Raji (cell line): Measurements from ENCODE around the gene GSG1L.

ENCODE experiments used
- POLR2A ChIP-seq: IDR thresholded peaks from 2 replicates; pipeline ENCODE4 v1.6.1; 2011; ENCODE audit warnings: low read depth, low read length, control low read depth; ENCODE audit not compliant: insufficient read depth

The GSG1L gene

DNA sequence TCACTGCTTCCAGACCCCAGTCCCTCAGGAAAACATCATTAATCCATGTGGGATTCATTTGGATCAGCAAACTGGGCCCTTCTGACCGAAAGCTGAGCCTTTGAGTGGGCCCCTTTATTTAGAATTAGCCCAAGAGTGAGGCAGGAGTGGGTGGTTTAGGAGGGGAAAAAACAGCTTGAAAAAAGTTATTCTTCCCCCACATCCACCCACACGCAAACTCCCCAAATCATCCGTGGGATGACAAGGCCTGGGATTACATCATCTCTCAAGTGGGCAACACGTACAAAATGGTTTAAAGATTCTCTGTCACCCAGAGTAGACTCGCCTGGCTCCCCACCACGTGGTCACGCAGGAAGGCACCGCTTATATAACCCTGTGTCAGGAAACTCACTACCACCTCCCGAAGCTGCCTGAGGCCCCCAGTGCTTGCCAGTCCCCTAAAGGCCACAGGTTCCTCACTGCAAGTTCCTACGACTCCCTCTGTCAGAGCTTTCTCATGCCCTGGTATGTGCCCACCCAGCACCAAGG, 27.6 kb downstream of the GSG1L start:
- TF ChIP-seq POLR2A, result no peak

DNA sequence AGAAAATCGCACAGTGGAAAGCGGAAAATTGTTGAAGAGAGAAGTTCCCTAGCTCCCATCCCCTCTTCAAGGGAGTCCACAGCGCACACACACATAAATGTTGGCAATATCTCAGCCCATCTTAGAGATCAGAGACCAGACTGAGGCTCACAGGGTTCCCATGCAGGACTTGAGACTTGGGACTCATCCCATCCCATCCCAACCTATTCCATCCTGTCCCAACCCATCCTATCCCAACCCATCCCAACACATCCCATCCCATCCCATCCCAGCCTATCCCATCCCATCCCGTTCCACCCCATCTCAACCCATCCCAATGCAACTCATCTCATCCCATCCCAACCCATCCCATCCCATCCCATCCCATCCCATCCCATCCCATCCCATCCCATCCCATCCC, 29.6 kb downstream of the GSG1L start:
- TF ChIP-seq POLR2A, result no peak

DNA sequence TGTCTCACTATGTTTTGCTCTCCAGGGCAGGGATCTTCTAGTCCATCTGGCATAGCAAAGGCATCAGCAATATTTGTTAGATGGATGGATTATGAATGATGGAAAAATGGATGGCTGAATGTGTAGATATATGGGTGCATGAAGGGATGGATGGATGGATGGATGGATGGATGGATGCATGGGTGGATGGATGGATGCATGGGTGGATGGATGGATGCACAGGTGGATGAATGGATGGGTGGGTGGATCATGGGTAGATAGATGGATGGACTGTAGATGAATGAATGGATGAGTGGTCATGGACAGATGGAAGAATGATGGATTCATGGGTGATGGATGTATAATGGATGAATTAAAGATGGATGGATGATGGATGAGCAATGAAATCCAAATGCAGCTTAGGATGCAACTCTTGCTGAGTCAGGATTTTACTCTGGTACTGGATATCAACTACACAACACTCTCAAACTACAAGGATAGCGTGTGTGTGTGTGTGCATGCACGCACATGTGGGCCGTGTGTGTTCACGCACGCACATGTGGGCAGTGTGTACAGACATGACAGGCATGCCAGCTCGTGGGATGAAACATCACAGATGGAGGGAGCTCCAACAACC, 34.0 kb downstream of the GSG1L start:
- no peak for TF ChIP-seq POLR2A

DNA sequence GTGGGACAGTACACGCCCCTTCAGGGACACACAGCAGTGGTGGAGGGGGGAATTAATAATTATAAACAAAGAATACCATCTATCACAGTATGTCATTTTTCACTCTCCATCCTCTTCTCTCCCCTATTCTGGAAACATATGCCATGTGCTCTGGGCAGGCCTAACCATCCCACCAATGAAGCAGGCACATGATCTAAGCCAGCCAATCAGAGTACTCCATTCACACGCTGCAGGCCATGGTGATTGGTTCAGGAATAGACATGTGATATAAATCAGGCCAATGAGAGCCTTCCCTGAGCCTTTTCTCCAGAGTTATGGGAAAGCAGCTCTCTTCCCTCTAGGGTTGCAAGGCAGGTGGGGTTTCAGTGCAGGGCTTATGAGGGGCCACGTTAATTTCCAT, 36.5 kb downstream of the GSG1L start:
- TF ChIP-seq POLR2A, result no peak

DNA sequence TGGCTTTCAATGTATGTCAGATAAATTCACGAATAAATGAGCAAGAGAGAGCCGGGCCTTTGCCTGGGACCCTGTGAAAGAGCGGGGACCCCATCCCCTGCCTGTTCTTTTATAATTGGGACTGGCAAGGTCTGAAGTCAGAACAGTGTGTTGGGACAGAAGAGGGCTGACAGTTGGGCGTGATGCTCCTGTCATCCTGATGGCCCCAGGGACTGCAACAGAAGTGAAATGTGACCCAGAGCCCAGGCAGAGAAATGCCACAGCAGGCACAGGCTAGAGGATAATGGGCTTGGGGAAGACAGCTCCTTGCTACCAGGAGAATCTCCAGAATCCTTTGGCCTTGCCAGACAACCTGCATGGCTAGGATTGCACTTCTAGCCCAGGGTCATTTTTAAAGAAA, 37.9 kb downstream of the GSG1L start:
- no peak for TF ChIP-seq POLR2A

DNA sequence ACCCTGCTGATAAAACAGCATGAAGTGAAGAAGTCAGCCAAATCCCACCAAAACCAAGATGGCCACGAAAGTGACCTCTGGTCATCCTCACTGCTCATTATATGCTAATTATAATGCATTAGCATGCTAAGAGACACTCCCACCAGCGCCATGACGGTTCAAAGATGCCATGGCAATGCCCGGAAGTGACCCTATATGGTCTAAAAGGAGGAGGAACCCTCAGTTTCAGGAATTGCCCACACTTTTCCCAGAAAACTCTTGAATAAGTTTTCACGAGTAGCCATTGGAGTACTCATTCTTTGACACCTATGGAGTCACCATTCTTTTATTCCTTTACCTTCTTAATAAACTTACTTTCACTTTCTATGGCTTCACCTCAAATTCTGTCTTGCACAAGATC, 44.3 kb downstream of the GSG1L start:
- TF ChIP-seq POLR2A, result no peak

DNA sequence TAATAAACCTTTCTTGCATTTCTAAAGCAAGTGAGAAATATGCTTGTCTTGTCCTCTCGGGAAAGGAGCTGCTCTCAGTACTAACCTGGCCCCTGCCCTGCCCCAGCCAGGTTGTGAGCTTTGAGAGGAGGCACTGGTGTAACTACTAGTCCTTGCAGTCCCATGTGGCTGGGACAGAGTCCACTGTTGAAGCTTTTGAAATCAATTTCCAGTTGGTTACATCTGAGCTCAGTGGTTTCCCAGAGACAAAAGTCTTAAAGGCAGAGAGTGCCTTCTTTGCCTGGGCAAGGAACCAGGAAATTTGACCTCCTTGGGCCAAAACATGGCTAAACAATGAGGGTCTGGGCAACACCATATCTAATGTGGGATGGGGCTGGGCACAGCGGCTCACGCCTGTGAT, 48.7 kb downstream of the GSG1L start:
- no peak for TF ChIP-seq POLR2A

DNA sequence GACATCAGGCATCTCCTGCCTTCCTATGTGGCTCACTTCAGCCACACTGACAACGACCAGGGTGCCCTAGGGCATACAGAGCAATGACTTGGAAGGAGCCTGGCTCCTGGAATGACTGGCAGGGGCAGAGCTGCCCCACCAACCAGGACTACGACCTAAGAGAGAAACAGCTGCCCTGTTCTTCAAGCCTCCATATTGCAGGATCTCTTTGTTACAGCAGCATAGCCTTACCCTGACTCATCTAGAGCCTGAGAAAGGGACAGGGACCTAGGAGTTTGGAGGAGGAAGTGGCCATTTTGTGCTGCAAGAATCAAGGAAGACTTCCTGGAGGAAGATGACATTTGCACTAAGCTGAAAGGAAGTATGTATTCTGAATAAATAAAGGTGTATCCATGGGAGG, 49.6 kb downstream of the GSG1L start:
- TF ChIP-seq POLR2A, result no peak

DNA sequence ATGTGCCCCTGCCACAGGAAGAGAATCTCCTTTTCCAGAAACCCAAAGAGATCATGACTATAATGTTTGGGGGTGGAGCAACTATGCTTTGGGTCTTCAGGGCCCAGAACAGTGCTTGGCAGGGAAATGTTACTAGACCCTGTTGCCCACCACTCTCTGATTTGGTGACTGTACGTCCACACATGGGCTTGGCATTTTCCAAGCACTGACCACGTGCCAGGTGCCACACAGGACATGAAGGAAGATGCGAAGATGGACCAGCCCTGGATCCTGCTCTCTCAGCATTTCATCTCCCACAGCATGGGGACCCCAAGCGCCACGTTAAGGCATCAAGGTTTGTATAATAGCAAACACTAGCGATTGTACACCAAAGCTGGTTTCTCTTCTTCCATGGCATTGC, 50.1 kb downstream of the GSG1L start:
- no peak for TF ChIP-seq POLR2A

DNA sequence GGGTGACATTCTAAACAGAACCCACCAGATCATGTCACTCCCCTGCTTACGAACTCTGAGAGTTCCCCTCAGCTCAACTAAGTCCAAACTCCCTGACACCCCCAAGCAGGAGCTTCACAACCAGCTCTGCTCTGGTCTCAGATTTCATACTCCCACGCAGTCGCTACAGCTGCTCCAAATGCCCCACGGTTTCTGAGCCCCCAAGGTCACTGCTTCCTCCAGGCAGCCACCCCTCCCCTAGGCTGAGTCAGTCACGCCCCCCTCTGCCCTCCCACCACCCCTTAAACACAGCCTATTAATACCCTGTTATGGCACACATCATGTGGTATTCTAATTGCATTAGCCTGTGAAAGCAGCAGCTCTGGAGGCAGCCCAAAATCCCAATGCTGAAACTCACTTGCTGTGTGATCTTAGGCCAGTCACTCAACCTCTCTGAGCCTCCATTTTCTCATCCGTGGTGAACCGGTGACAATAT, 51.5 kb downstream of the GSG1L start:
- TF ChIP-seq POLR2A, result no peak

DNA sequence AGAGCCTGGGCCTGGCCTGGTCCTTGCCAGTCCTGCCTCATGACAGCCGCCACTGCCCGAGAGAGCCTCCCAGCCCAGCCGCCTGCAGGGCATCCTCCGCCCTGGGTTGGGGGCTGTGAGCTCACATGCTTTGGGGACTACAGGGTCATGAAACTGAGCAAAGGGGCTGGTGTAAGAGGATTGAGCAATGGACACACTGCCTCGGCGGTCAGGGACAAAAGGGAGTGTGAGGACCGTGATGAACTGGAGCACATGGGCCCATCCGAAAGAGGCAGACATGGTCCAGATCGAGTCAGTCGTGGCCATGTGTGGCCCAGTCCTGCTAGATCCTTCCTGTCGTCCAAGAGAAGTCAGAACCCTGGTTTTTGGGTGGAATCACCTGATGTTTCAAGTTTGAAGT, 52.3 kb downstream of the GSG1L start:
- no peak for TF ChIP-seq POLR2A

DNA sequence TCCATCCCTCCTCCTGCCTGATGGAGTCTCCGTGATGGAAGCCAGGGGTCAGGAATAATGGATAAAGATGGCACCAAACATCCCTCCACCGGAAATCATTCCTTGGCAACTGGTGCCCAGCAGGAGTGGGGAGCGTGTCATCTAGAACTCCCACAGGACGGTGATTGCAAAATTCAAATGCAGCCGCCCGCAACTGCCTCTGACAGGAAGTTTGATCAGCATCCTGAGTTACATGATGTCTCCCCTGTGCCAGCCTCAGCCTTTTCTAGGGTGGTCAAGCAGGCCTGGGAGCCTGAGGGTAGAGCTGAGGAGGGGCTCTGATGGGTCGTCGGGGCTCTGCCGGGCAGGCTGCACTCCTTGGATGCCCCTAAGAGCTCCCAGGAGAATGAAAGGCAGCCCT, 52.8 kb downstream of the GSG1L start:
- TF ChIP-seq POLR2A, result no peak

DNA sequence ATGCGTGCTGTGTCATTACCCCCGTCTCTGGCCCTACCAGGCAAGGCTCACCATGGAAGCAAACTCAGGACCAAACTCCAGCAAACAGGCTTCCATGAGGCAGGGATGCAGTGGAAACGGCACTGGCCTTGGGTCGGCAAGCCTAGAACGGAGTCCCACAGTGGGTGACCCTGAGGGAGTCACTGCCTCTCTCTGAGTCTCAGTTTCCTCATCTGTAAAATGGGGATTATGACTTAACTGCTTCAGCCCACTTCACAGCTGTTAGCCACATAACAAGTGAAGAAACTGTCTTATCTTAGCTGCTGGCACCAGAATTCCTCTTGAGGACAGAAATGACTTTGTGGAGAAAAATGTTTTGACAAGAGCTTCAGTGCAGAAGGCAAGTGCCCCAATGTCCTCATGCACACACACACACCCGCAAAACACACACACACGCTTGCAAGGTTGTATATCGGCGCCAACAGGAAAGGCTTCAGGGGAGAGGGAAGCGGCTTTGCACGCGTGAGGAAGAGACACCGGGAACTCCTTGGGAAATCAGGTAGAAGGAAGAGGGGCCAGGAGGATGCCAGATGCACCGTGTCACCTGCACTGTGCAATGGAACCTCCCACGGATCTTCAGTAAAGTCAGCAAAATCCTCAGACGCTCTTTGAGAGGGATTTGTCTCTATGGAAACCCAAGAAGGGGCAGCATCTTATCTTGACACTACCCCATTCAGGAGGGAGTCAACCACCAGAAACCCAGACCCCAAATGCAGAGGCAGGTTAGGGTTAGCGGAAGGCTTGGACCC, 53.7 kb downstream of the GSG1L start:
- no peak for TF ChIP-seq POLR2A

DNA sequence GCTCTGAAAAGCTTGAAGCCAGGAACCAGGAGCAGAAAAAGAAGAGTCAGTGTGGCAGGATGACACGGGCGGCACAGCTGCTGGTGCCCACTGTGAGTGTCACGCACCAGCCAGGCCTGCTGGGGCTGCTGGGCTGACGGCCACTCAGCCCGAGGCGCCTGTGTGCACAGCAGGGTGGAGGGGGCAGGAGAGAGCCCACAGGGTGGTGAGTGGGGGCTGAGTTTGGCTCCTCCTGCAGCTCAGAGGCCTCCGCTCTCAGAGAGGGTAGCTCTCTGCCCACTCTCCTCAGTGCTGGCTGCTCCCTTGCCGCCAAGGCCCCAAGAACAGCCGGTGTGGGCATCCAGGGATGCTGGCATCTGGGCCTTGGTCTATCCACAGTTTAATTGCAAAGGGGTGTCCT, 59.6 kb downstream of the GSG1L start:
- TF ChIP-seq POLR2A, result no peak

DNA sequence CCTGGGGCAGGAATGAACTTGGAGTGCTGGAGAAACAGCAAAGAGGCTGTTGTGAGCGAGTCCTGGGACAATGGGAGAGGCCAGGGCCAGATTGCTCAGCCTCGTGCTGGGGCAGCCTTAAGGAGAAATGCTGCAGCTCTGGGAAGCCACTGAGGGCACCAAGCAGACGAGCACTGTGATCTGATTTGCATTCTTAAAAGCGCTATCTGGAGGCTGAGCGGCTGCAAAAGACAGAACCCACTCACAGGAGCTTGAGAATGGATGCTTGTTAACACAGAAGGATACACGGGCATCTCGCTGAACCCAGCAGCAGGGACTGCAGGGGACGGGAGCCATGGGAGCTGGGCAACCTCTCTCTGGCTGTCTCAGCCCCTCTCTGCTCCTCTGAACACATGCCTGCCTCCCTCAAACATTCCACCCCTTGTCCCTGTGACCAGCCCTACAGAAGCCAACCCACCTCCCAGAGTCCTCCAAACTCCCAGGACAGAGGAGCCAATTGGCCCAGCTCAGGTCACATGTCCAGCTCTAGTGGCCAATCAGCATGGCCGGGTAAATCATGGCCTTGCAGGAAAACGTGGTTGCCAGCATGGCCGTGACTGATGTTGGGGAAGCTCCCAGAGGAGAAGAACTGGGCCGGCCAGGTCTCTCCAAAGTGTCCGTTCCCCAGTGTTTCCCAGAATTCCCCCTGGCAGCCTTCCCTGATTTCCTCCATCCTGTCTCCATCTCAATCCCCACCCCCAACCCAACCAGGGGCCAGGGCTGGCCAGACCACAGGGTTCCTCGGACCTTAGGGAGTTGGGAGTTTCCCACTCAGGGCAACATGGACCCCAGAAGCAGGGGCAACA, 60.3 kb downstream of the GSG1L start:
- no peak for TF ChIP-seq POLR2A
